ENCODE data around the gene RIMKLB.

- TF ChIP-seq SIN3A (IDR thresholded peaks at IDR 0.05; ENCODE audit: borderline replicate concordance, low read depth, low read length) (no peak), CTCF (IDR thresholded peaks at IDR 0.05) (no peak), MXI1 (IDR thresholded peaks at IDR 0.05; ENCODE audit: low read depth, low read length) (no peak), MEF2A (IDR thresholded peaks at IDR 0.05; ENCODE audit: borderline replicate concordance, low read depth) (no peak)
Observed at GRCh38 chr12:8746046-8746445, 48.3 kb downstream of the RIMKLB start.
